GM19193 (cell line): ENCODE data around the gene TCHP.

Experiments used
- POLR2A ChIP-seq: IDR thresholded peaks from 4 replicates; pipeline ENCODE4 v1.6.1; 2011; ENCODE audit not compliant: insufficient read depth, insufficient read length; ENCODE audit errors: extremely low read depth

TCHP gene

GRCh38 chr12:109920261-109920780 lies 20.2 kb downstream of the TCHP start:
- no peak for TF ChIP-seq POLR2A

- no peak for TF ChIP-seq POLR2A
Observed at GRCh38 chr12:109921982-109922381, 21.9 kb downstream of the TCHP start.

GRCh38 chr12:109923038-109923437 lies 23.0 kb downstream of the TCHP start:
- no peak for TF ChIP-seq POLR2A

- TF ChIP-seq POLR2A, result no peak
Observed at GRCh38 chr12:109923481-109924245, 23.6 kb downstream of the TCHP start.

GRCh38 chr12:109925185-109925840 lies 25.2 kb downstream of the TCHP start:
- no peak for TF ChIP-seq POLR2A

- TF ChIP-seq POLR2A, result no peak
Observed at GRCh38 chr12:109926016-109926415, 25.9 kb downstream of the TCHP start.

GRCh38 chr12:109926488-109927210 lies 26.6 kb downstream of the TCHP start:
- TF ChIP-seq POLR2A, result no peak

GRCh38 chr12:109927622-109928021 lies 27.5 kb downstream of the TCHP start:
- TF ChIP-seq POLR2A, result no peak

GRCh38 chr12:109928058-109928656 lies 28.1 kb downstream of the TCHP start:
- TF ChIP-seq POLR2A, result no peak

- TF ChIP-seq POLR2A, result no peak
Observed at GRCh38 chr12:109930028-109930800, 30.1 kb downstream of the TCHP start.

GRCh38 chr12:109931143-109931542 lies 31.1 kb downstream of the TCHP start:
- no peak for TF ChIP-seq POLR2A

- TF ChIP-seq POLR2A, result no peak
Observed at GRCh38 chr12:109932878-109933503, 32.9 kb downstream of the TCHP start.

GRCh38 chr12:109934026-109934425 lies 34.0 kb downstream of the TCHP start:
- TF ChIP-seq POLR2A, result no peak

- TF ChIP-seq POLR2A, result no peak
Observed at GRCh38 chr12:109937371-109937770, 37.3 kb downstream of the TCHP start.
